Psoas muscle (tissue), 8 donors: ENCODE measurements around the gene PACSIN3. TPM values are rescaled to one million over a fixed set of nuclear protein-coding genes. Genes with fewer than 3 reads are reported as not detected.

Experiments used
- ATAC-seq, 4 donors: fragments of 200-7000 bp; cut with Tn5 transposase; one replicate each; pipeline ENCODE4 v1.9.1; 2020; ENCODE audit warnings: moderate library complexity in 3 of 4, mild to moderate bottlenecking in 2 of 4
- DNase-seq, 2 donors: peaks; one replicate each; pipeline ENCODE4 v3.0.0-alpha.2; 2020
- H3K27ac ChIP-seq: fragments of 200-600 bp; one replicate; pipeline ENCODE4 v1.8.0; 2022
- H3K27me3 ChIP-seq, 3 donors: fragments of 200-600 bp in 1 of 3; one replicate each; pipeline versions ENCODE4 v1.6.1 to v1.8.0; 2013 to 2022; ENCODE audit warnings: low read length in 2 of 3, mild to moderate bottlenecking in 2 of 3, moderate library complexity in 1 of 3; ENCODE audit not compliant: insufficient read depth in 3 of 3
- H3K36me3 ChIP-seq, 2 donors: fragments of 200-600 bp in 1 of 2; one replicate each; pipeline versions ENCODE4 v1.6.1 to v1.8.0; 2013 to 2022; ENCODE audit warnings: low read depth in 1 of 2, mild to moderate bottlenecking in 1 of 2, moderate library complexity in 1 of 2; ENCODE audit not compliant: insufficient read depth in 1 of 2
- H3K4me1 ChIP-seq: fragments of 200-600 bp; one replicate; pipeline ENCODE4 v1.8.0; 2022
- H3K4me3 ChIP-seq: fragments of 200-600 bp; one replicate; pipeline ENCODE4 v1.8.0; 2022; ENCODE audit warnings: mild to moderate bottlenecking
- H3K9me3 ChIP-seq: fragments of 200-600 bp; one replicate; pipeline ENCODE4 v1.8.0; 2022
- WGBS, 3 donors: extraction: QIAGEN DNeasy Blood & Tissue Kit; methylation state at CpG; one replicate each; pipeline versions ENCODE4 v1.1.6 to v1.1.7; 2013; 5-methylcytosine and 5-hydroxymethylcytosine counted together
- intact Hi-C, 2 donors: fragments of 100-400 bp; cut with DNase I; formaldehyde crosslinking; loops; one replicate each; pipeline versions ENCODE4 v1.11.0 to v1.14.2; 2022
- polyA plus RNA-seq, 3 donors: library from polyadenylated mRNA; stranded (reverse); fragments of 200-250 nt; gene quantifications; one replicate each; pipeline ENCODE4 v1.2.3, GENCODE V29; 2013
- total RNA-seq, 4 donors: library from RNA; stranded (reverse); fragmentation: NEBNext Ultra II Directional in 2 of 4; extraction: Animal tissue kit (Norgen Biotek cat#: 25700) in 2 of 4; gene quantifications; one replicate each; pipeline versions ENCODE4 v1.2.1 to v1.2.4, GENCODE V29; 2021 to 2023
- TF ChIP-seq, protein P1 (sequence below): fragments of 200-600 bp; IDR thresholded peaks from one replicate; pipeline ENCODE4 v1.8.0; 2022; ENCODE audit warnings: antibody characterized with exemption
- donor health status: healthy with polysubstance abuse.
- donor health status: DM: no; HTN: no; CAD: no; lungs with moderate emphysema.
- donor health status: Bipolar disorder and iron deficiency.
- donor health status: healthy.
- donor health status: DM: yes; HTN: yes; CAD: no.
- donor health status: DM: no; HTN: no; CAD: no.
- donor health status: DM: no; HTN: no; CAD: no.
- donor health status: DM: yes; HTN: yes; CAD: no.

The PACSIN3 gene
- total and polyA plus RNA-seq, 7 donors: 90.4 to 430 (median 284) TPM

DNA sequence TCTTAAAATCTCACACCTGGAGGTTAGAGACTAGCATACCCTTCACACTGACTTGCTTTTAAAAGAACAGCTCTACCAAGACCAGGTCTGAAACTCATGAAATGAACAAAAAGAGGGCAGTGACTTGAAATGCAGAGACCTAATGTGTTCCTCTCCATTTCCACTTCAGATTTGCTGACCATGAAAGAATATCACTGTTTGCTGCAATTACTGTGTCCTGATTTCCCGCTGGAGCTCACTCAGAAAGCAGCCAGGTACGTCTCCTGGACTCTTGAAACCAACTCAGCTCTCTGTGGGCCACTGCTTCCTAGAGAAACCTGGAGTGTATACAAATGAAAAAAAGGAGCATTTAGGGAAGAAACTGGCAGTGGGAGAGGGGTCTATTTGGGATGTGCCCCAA is 48.8 kb downstream of the PACSIN3 start:
- Histone ChIP-seq H3K36me3 (no peaks in the 10 kb centered on the region), H3K9me3 (no peaks in the 10 kb centered on the region), H3K4me3 (no peak overlapping the region), H3K27ac (no peak overlapping the region), H3K27me3 (no peaks in the 10 kb centered on the region), H3K4me1 (no peaks in the 10 kb centered on the region)
- TF ChIP-seq, protein P1, sequence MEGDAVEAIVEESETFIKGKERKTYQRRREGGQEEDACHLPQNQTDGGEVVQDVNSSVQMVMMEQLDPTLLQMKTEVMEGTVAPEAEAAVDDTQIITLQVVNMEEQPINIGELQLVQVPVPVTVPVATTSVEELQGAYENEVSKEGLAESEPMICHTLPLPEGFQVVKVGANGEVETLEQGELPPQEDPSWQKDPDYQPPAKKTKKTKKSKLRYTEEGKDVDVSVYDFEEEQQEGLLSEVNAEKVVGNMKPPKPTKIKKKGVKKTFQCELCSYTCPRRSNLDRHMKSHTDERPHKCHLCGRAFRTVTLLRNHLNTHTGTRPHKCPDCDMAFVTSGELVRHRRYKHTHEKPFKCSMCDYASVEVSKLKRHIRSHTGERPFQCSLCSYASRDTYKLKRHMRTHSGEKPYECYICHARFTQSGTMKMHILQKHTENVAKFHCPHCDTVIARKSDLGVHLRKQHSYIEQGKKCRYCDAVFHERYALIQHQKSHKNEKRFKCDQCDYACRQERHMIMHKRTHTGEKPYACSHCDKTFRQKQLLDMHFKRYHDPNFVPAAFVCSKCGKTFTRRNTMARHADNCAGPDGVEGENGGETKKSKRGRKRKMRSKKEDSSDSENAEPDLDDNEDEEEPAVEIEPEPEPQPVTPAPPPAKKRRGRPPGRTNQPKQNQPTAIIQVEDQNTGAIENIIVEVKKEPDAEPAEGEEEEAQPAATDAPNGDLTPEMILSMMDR: no peak
- intact Hi-C loops: no loop called here
- DNase-seq (no peak), ATAC-seq (no peak)
- 93 to 98% (median 98%) methylated on average over 2 of the region's 2 CpGs for WGBS, 3 donors

DNA sequence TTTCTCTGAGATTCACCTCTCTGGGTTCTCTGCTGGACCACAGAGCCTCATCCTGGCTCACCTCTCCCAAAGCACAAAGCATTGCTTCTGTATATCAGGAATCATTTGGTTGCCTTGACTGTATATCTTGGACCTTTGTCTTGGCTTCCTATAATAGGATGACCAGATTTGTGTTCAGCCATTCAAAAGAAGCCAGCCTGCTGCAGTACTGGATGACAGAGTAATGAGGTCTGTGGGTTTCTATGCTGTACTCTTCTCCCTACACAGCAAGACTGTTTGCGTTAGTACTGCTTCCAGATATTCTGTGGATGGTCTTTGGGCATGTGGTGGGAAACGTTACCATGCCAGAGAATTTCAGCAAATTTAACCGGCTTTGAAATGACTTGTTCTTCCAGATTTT is 49.3 kb downstream of the PACSIN3 start:
- H3K36me3 ChIP-seq: no peaks in the 10 kb centered on the region
- H3K27ac ChIP-seq: no peak overlapping the region
- H3K27me3 ChIP-seq: no peaks in the 10 kb centered on the region
- intact Hi-C loops: no loop called here
- ATAC-seq (no peak), DNase-seq (no peak)
- TF ChIP-seq, protein P1: no peak
- no peaks in the 10 kb centered on the region for H3K4me1 ChIP-seq
- H3K4me3 ChIP-seq: no peak overlapping the region
- no peaks in the 10 kb centered on the region for H3K9me3 ChIP-seq
- 88 to 92% (median 91%) methylated on average over 3 of the region's 3 CpGs for WGBS, 3 donors

DNA sequence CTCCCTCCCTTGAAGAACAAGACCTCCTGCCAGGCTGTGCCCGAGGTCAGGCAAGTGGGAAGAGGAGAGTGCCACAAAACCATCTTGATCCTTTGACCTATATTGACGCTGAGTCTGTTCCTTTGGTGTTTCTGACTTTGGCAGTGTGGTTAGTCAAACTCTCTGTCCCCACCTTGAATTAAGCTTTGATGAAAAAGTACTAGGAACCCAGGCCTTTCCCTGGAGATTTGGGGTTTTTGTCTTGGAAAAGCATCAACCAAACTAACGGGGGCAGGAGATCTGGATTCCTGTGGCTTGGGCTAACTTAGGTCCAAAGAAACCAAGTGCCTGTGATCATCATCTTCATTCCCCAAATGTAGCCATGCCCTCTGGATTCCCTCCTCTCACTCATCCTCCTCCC is 49.9 kb downstream of the PACSIN3 start:
- Histone ChIP-seq H3K4me1 (no peaks in the 10 kb centered on the region), H3K4me3 (no peak overlapping the region), H3K9me3 (no peaks in the 10 kb centered on the region), H3K27me3 (no peaks in the 10 kb centered on the region), H3K27ac (no peak overlapping the region), H3K36me3 (no peaks in the 10 kb centered on the region)
- WGBS, 3 donors: 69 to 74% (median 72%) methylated on average over 3 of the region's 3 CpGs
- no peak for ATAC-seq
- intact Hi-C loops: no loop called here
- DNase-seq: no peak
- TF ChIP-seq, protein P1: no peak

DNA sequence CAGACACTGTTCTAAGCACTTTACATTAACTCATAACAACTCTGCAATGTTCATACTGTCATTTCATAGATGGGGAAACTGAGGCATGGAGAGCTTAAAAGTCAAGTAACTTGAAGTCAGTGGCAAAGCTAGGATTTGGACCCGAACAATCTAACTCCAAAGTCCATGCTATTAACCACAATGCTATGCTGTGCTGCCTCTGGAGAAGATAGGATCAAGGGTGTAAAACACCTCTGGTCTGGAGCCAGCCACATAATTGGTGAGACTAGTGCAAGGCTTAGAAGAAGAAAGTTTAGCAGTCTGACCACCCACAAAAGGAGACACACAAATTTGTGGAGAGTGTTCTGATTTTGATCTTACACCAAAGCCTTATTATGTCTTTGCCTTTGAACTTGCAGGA is 53.3 kb downstream of the PACSIN3 start:
- 81 to 93% (median 89%) methylated on average over 1 of the region's 1 CpG for WGBS, 3 donors
- Histone ChIP-seq H3K9me3 (no peaks in the 10 kb centered on the region), H3K4me3 (no peak overlapping the region), H3K27me3 (no peaks in the 10 kb centered on the region), H3K36me3 (no peaks in the 10 kb centered on the region), H3K4me1 (no peaks in the 10 kb centered on the region), H3K27ac (no peak overlapping the region)
- ATAC-seq: no peak
- TF ChIP-seq, protein P1: no peak
- no peak for DNase-seq
- intact Hi-C loops: no loop called here

DNA sequence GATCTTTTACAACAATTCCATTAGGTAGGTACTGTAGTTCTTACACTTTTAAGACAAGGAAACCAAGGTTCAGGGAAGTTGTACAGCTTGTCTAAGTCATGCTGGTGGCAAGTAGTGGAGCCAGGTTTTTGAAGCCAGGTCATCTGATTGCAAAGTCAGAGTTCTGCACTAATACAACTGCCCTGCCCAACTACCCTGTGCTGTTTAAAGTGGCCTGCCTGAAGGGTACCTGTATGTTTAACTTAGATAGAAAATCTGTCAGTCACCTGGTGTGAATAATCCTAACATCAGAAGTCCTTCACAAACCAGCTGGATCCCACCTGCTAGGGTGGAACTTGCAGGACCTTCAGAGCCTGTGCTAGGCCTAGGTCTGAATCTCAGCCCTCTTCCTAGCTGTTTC is 53.7 kb downstream of the PACSIN3 start:
- H3K36me3 ChIP-seq: no peaks in the 10 kb centered on the region
- no peaks in the 10 kb centered on the region for H3K27me3 ChIP-seq
- intact Hi-C loops: no loop called here
- H3K4me1 ChIP-seq: no peaks in the 10 kb centered on the region
- H3K9me3 ChIP-seq: no peaks in the 10 kb centered on the region
- DNase-seq: no peak
- no peak overlapping the region for H3K27ac ChIP-seq
- no peak overlapping the region for H3K4me3 ChIP-seq
- no peak for ATAC-seq
- TF ChIP-seq, protein P1: no peak
